LNCaP clone FGC (cell line): ENCODE results near the gene SIK3.

Experiments
- DNase-seq: peaks from one replicate; pipeline ENCODE4 v3.0.0-alpha.2; 2011; ENCODE audit warnings: low read depth
- H3K4me3 ChIP-seq: 2 replicates; pipeline ENCODE4 v1.5.1; 2011; ENCODE audit warnings: mild to moderate bottlenecking, low read depth, low read length, control low read depth
- TF ChIP-seq, protein P1 (sequence below): IDR thresholded peaks from 2 replicates; pipeline ENCODE4 v1.5.1; 2012; ENCODE audit warnings: mild to moderate bottlenecking; ENCODE audit not compliant: control insufficient read depth, insufficient read depth; ENCODE audit errors: extremely low read depth

Gene SIK3

GRCh38 chr11:116916052-116916451 lies 182.2 kb downstream of the SIK3 start:
- TF ChIP-seq, protein P1, sequence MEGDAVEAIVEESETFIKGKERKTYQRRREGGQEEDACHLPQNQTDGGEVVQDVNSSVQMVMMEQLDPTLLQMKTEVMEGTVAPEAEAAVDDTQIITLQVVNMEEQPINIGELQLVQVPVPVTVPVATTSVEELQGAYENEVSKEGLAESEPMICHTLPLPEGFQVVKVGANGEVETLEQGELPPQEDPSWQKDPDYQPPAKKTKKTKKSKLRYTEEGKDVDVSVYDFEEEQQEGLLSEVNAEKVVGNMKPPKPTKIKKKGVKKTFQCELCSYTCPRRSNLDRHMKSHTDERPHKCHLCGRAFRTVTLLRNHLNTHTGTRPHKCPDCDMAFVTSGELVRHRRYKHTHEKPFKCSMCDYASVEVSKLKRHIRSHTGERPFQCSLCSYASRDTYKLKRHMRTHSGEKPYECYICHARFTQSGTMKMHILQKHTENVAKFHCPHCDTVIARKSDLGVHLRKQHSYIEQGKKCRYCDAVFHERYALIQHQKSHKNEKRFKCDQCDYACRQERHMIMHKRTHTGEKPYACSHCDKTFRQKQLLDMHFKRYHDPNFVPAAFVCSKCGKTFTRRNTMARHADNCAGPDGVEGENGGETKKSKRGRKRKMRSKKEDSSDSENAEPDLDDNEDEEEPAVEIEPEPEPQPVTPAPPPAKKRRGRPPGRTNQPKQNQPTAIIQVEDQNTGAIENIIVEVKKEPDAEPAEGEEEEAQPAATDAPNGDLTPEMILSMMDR = no peak
- no peak overlapping the region for H3K4me3 ChIP-seq
- no peak for DNase-seq

- no peak for DNase-seq
- no peak overlapping the region for H3K4me3 ChIP-seq
- TF ChIP-seq, protein P1 = no peak
Observed at GRCh38 chr11:116913000-116913399, 185.2 kb downstream of the SIK3 start.

DNA sequence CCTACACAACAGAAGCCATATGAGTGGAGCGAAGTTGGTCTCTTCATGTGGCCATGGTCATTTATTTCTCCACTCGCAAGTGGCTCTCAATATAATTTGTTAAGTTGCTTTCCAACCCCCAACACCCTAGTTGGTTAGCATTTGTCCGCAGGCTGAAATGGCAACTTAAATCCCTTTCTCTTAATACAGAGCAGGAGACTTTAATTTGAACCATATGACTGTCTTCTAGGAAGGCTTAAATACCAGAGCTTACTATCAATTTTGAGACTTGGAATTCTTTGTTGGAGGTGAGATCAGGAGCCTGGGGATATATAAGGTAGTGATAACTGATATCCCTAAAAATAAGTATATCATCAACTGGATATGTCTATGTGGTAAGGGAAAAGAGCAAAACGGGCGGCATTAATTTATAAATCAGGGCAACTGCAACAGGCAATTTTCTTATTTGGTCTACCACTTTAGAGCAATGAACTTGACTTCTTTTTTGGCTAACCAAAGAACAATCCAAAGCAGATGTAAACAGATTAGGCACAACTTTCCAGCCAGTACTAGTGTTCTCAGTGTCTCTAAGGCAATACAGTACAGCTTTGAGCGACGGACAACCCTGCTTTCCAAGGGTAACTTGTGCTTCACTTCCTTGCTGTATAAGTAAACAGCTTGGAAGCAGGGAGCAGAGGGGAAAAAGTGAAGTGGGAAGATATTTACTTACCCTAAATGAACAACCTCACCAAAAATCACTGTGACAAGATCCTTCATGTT lies 186.1 kb downstream of the SIK3 start:
- no peak for DNase-seq
- no peak overlapping the region for H3K4me3 ChIP-seq
- TF ChIP-seq, protein P1 = no peak

DNA sequence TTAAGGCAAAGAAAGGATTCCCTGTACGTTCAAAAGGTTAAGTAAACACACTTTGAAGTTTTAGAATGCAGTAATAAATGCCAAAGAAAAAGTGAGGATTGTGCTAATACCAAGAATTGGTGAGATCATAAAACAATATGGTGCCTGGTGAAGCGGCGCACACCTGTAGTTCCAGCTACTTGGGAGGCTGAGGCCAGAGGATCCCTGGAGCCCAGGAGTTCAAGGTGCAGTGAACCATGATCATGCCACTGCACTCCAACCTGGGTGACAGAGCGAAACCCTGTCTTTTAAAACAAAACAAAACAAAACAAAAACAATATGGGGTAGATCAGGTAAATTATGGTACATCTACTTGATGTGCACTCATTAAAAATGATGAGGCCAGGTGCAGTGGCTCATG lies 187.4 kb downstream of the SIK3 start:
- TF ChIP-seq, protein P1 = no peak
- no peak for DNase-seq
- H3K4me3 ChIP-seq = no peak overlapping the region

DNA sequence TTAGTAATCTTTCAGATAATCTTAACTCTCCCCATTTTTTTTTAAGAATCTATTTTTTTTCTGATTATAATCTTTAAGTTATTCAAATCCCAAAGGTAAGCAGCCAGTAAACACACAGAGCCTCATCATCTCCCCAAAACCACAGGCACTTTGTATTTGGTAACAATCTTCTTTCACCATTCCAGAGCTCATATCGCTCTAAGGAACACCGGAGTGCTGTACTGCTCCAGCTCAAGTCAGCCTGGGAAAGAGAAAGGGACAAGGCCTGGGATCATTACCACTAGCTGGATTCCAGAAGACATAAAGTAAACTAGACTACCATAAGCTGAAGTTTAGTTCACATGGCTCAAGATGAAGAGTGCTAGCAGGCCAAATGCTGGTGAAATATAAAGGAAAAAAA lies 187.8 kb downstream of the SIK3 start:
- TF ChIP-seq, protein P1 = no peak
- H3K4me3 ChIP-seq = no peak overlapping the region
- DNase-seq = no peak

DNA sequence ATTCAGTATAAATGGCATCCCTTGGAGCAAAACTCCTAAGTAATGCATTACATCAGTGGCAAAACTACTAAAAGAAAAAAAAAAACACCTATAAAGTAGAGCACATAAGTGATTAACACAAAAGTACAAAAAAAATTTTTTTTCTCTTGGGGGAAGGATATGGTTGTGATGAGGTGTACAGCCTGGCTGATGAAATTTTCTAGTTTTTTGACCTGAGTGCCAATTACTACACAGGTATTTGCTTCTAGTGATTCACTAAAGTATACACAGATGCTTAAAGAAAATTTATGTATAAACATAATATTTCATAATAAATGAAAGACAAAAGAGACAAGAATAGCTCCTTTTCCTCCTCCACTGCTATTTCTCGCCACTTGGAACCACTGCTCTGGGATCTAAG lies 189.0 kb downstream of the SIK3 start:
- no peak for DNase-seq
- no peak overlapping the region for H3K4me3 ChIP-seq
- TF ChIP-seq, protein P1 = no peak

GRCh38 chr11:116906479-116906878 lies 191.7 kb downstream of the SIK3 start:
- TF ChIP-seq, protein P1 = no peak
- DNase-seq = no peak

More at GRCh38 chr11:116906479-116906878, 191.7 kb downstream of the SIK3 start:
- no peak overlapping the region for H3K4me3 ChIP-seq
